ENCODE data around the gene GIMAP2. TPM values are rescaled to one million over a fixed set of nuclear protein-coding genes. Genes with fewer than 3 reads are reported as not detected.

Gene GIMAP2
- total and polyA plus RNA-seq, 2 of the 13 experiments (the other 11 are each of a cell fraction or from before 2014, with no cell fraction given): 0.49 to 1.4 TPM

DNA sequence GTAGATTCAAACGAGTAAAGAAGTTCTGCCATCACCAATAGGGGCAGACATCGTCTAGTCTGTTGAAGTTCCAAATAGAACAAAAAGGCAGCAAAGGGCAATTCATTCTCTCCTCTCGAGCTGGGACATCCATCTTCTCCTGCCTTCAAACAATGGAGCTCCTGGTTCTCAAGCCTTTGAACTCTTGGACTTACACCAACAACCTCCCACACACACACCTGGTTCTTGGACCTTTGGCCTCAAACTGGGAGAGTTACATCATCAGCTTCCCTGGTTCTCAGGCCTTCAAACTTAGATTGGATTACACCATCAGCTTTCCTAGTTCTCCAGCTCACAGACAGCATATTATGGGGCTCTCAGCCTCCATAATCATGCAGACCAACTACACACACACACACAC is 41.9 kb downstream of the GIMAP2 start (continued):
- TF ChIP-seq, protein P1, sequence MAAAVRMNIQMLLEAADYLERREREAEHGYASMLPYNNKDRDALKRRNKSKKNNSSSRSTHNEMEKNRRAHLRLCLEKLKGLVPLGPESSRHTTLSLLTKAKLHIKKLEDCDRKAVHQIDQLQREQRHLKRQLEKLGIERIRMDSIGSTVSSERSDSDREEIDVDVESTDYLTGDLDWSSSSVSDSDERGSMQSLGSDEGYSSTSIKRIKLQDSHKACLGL (CRISPR knock-in tag; IDR thresholded peaks at IDR 0.05): no peak
- TF ChIP-seq, protein P2, sequence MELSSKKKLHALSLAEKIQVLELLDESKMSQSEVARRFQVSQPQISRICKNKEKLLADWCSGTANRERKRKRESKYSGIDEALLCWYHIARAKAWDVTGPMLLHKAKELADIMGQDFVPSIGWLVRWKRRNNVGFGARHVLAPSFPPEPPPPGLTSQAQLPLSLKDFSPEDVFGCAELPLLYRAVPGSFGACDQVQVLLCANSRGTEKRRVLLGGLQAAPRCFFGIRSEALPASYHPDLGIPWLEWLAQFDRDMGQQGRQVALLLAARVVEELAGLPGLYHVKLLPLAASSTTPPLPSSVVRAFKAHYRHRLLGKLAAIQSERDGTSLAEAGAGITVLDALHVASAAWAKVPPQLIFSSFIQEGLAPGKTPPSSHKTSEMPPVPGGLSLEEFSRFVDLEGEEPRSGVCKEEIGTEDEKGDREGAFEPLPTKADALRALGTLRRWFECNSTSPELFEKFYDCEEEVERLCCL (CRISPR knock-in tag; IDR thresholded peaks at IDR 0.05; ENCODE audit: borderline replicate concordance): no peak
- no peak for TF ChIP-seq NFRKB (IDR thresholded peaks at IDR 0.05)
- no peak for TF ChIP-seq HHEX (CRISPR knock-in tag; IDR thresholded peaks at IDR 0.05)
- no peak for TF ChIP-seq ZNF567 (CRISPR knock-in tag; IDR thresholded peaks at IDR 0.05; ENCODE audit: borderline replicate concordance)
- TF ChIP-seq, protein P3, sequence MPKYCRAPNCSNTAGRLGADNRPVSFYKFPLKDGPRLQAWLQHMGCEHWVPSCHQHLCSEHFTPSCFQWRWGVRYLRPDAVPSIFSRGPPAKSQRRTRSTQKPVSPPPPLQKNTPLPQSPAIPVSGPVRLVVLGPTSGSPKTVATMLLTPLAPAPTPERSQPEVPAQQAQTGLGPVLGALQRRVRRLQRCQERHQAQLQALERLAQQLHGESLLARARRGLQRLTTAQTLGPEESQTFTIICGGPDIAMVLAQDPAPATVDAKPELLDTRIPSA (CRISPR knock-in tag; IDR thresholded peaks at IDR 0.05; ENCODE audit: borderline replicate concordance): no peak
- no peak for TF ChIP-seq ZNF432 (CRISPR knock-in tag; IDR thresholded peaks at IDR 0.05; ENCODE audit: borderline replicate concordance)
- TF ChIP-seq ZNF775 (CRISPR knock-in tag; IDR thresholded peaks at IDR 0.05; ENCODE audit: borderline replicate concordance): peak; percentile 81; the same call in 1 of the 2 replicates
- no peak for TF ChIP-seq ZNF33A (CRISPR knock-in tag; IDR thresholded peaks at IDR 0.05; ENCODE audit: borderline replicate concordance)
- no peak for TF ChIP-seq ZNF12 (CRISPR knock-in tag; IDR thresholded peaks at IDR 0.05)
- TF ChIP-seq ZC3H4 (CRISPR knock-in tag; IDR thresholded peaks at IDR 0.05; ENCODE audit: borderline replicate concordance): no peak
- TF ChIP-seq ZNF569 (CRISPR knock-in tag; IDR thresholded peaks at IDR 0.05; ENCODE audit: borderline replicate concordance): no peak
- TF ChIP-seq, protein P4, sequence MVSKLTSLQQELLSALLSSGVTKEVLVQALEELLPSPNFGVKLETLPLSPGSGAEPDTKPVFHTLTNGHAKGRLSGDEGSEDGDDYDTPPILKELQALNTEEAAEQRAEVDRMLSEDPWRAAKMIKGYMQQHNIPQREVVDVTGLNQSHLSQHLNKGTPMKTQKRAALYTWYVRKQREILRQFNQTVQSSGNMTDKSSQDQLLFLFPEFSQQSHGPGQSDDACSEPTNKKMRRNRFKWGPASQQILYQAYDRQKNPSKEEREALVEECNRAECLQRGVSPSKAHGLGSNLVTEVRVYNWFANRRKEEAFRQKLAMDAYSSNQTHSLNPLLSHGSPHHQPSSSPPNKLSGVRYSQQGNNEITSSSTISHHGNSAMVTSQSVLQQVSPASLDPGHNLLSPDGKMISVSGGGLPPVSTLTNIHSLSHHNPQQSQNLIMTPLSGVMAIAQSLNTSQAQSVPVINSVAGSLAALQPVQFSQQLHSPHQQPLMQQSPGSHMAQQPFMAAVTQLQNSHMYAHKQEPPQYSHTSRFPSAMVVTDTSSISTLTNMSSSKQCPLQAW (CRISPR knock-in tag; IDR thresholded peaks at IDR 0.05): no peak
- TF ChIP-seq ZNF747 (CRISPR knock-in tag; IDR thresholded peaks at IDR 0.05; ENCODE audit: borderline replicate concordance): no peak
- TF ChIP-seq KDM5B (CRISPR knock-in tag; IDR thresholded peaks at IDR 0.05; ENCODE audit: borderline replicate concordance): no peak
- TF ChIP-seq, protein P5, sequence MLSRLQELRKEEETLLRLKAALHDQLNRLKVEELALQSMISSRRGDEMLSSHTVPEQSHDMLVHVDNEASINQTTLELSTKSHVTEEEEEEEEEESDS (CRISPR knock-in tag; IDR thresholded peaks at IDR 0.05; ENCODE audit: borderline replicate concordance): no peak
- TF ChIP-seq, protein P6, sequence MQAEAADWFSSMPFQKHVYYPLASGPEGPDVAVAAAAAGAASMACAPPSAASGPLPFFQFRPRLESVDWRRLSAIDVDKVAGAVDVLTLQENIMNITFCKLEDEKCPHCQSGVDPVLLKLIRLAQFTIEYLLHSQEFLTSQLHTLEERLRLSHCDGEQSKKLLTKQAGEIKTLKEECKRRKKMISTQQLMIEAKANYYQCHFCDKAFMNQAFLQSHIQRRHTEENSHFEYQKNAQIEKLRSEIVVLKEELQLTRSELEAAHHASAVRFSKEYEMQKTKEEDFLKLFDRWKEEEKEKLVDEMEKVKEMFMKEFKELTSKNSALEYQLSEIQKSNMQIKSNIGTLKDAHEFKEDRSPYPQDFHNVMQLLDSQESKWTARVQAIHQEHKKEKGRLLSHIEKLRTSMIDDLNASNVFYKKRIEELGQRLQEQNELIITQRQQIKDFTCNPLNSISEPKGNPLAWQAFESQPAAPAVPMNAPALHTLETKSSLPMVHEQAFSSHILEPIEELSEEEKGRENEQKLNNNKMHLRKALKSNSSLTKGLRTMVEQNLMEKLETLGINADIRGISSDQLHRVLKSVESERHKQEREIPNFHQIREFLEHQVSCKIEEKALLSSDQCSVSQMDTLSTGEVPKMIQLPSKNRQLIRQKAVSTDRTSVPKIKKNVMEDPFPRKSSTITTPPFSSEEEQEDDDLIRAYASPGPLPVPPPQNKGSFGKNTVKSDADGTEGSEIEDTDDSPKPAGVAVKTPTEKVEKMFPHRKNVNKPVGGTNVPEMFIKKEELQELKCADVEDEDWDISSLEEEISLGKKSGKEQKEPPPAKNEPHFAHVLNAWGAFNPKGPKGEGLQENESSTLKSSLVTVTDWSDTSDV (CRISPR knock-in tag; IDR thresholded peaks at IDR 0.05): no peak
- TF ChIP-seq, protein P7, sequence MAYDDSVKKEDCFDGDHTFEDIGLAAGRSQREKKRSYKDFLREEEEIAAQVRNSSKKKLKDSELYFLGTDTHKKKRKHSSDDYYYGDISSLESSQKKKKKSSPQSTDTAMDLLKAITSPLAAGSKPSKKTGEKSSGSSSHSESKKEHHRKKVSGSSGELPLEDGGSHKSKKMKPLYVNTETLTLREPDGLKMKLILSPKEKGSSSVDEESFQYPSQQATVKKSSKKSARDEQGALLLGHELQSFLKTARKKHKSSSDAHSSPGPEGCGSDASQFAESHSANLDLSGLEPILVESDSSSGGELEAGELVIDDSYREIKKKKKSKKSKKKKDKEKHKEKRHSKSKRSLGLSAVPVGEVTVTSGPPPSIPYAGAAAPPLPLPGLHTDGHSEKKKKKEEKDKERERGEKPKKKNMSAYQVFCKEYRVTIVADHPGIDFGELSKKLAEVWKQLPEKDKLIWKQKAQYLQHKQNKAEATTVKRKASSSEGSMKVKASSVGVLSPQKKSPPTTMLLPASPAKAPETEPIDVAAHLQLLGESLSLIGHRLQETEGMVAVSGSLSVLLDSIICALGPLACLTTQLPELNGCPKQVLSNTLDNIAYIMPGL (CRISPR knock-in tag; IDR thresholded peaks at IDR 0.05; ENCODE audit: borderline replicate concordance in 1 of 2, low read depth in 1 of 2): no peak
- no peak for TF ChIP-seq CENPT (CRISPR knock-in tag; IDR thresholded peaks at IDR 0.05; ENCODE audit: low read depth)
- no peak for TF ChIP-seq ZNF235 (CRISPR knock-in tag; IDR thresholded peaks at IDR 0.05; ENCODE audit: borderline replicate concordance)
- TF ChIP-seq NR3C1 (CRISPR knock-in tag; IDR thresholded peaks at IDR 0.05): no peak
- no peak for TF ChIP-seq NBN (conservative IDR thresholded peaks at IDR 0.05)
